Adrenal gland (tissue), 12 donors: ENCODE results near the gene EIF3J. TPM values are rescaled to one million over a fixed set of nuclear protein-coding genes. Genes with fewer than 3 reads are reported as not detected.
"Not testable (repeated sequence)": the region's sequence is repeated elsewhere in the genome, so short reads cannot be mapped to it uniquely, and the experiment has no call there.

Experiments used
- DNase-seq, 7 donors: peaks; one replicate each; pipeline ENCODE4 v3.0.0-alpha.2; 2019 to 2020
- H3K27ac ChIP-seq, 5 donors: fragments of 200-600 bp; sonication (generic) in 4 of 5; 1 replicate in 3 of 5; 2 replicates in 2 of 5; pipeline versions ENCODE4 v1.5.1 to v1.8.0; 2016 to 2020; ENCODE audit warnings: mild to moderate bottlenecking in 1 of 5
- H3K27me3 ChIP-seq: fragments of 200-600 bp; 2 replicates; pipeline ENCODE4 v1.8.0; 2021
- H3K36me3 ChIP-seq, 2 donors: fragments of 200-600 bp; replicated peaks in 1 of 2; 1 replicate in 1 of 2; 2 replicates in 1 of 2; pipeline versions ENCODE4 v1.5.1 to v1.8.0; 2018 to 2022
- H3K4me1 ChIP-seq, 2 donors: fragments of 200-600 bp; replicated peaks in 1 of 2; 1 replicate in 1 of 2; 2 replicates in 1 of 2; pipeline versions ENCODE4 v1.5.1 to v1.8.0; 2018 to 2021
- H3K4me3 ChIP-seq, 4 donors: fragments of 200-600 bp; sonication (generic) in 3 of 4; one replicate each; pipeline ENCODE4 v1.5.1; 2016 to 2018
- H3K9me3 ChIP-seq, 3 donors: fragments of 200-600 bp; sonication (generic) in 1 of 3; replicated peaks in 1 of 3; 1 replicate in 2 of 3; 2 replicates in 1 of 3; pipeline versions ENCODE4 v1.5.1 to v1.8.0; 2016 to 2021
- POLR2A ChIP-seq, 2 donors: fragments of 450-650 bp; IDR thresholded peaks; one replicate each; pipeline ENCODE4 v1.6.1; 2017; ENCODE audit warnings: antibody characterized with exemption in 2 of 2, mild to moderate bottlenecking in 2 of 2, moderate library complexity in 1 of 2
- WGBS, 4 donors: extraction: QIAGEN DNeasy Blood & Tissue Kit in 2 of 4; methylation state at CpG; one replicate each; pipeline versions ENCODE4 v1.1.5 to v1.1.7; 2013 to 2017; 5-methylcytosine and 5-hydroxymethylcytosine counted together
- intact Hi-C, 2 donors: fragments of 100-400 bp; cut with DNase I; formaldehyde crosslinking; loops; one replicate each; pipeline versions ENCODE4 v1.14.1 to v1.15.0; 2022 to 2023
- polyA plus RNA-seq, 3 donors: library from polyadenylated mRNA; stranded (reverse); fragments of 200-250 nt in 2 of 3; fragments of 350-450 nt in 1 of 3; fragmentation: Illumina TruSeq in 1 of 3; extraction: RNeasy Lipid Tissue Mini Kit (QIAGEN cat#74804) in 1 of 3; gene quantifications; one replicate each; pipeline ENCODE4 v1.2.3, GENCODE V29; 2013 to 2014
- total RNA-seq, 9 donors: library from RNA; depleted of rRNA in 4 of 9; stranded (reverse); fragments of >200 nt in 4 of 9; fragments of 120-200 nt in 1 of 9; fragmentation: NEBNext Ultra II Directional in 1 of 9; extraction: Animal tissue kit (Norgen Biotek cat#: 25700) in 1 of 9; gene quantifications; one replicate each; pipeline versions ENCODE4 v1.1.0 to v1.2.4, GENCODE V29; 2013 to 2023
- TF ChIP-seq, protein P1 (sequence below), 6 experiments: fragments of 450-650 bp in 4 of 6; fragments of 200-600 bp in 2 of 6; sonication (generic) in 1 of 6; IDR thresholded peaks; 1 replicate in 5 of 6; 2 replicates in 1 of 6; pipeline versions ENCODE4 v1.5.1 to v1.8.0; 2016 to 2021; ENCODE audit warnings: antibody characterized with exemption in 6 of 6, mild to moderate bottlenecking in 2 of 6, moderate library complexity in 1 of 6
- donor health status: healthy with polysubstance abuse.
- donor health status: Bipolar disorder and iron deficiency.
- donor health status: DM: yes; HTN: yes; CAD: no.
- donor health status: DM: no; HTN: no; CAD: no.
- donor health status: DM: no; HTN: no; CAD: no.
- donor health status: DM: yes; HTN: yes; CAD: no.

EIF3J gene
- total and polyA plus RNA-seq, 12 donors: 21.4 to 178 (median 53.8) TPM

DNA sequence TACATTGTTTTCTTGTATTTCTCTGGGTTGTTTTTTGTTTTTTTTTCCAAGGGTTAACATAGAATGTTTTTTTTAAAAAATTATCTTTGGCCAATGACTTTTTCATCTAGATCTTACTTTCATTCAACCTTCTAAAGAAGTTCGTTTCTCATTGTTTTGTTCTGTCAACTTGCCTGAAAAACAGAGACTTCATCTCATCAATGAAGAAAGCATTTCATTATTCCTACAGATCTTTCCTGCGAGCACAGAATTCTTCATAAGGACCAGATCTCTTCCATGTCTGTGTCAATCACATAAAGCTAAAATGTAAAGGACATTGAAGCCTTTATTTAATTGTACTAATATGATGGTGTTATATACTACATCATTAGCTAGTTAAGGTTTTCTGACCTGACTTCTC is 9.7 kb upstream of the EIF3J start:
- 78 to 83% (median 82%) methylated on average over 2 of the region's 2 CpGs for WGBS, 4 donors
- no peaks in the 10 kb centered on the region for H3K9me3 ChIP-seq
- H3K4me3 ChIP-seq: no peak overlapping the region
- peaks cover 0 to 15% of the 10 kb centered on the region in 2 donors for H3K36me3 ChIP-seq
- H3K27ac ChIP-seq: no peak overlapping the region
- no peak for DNase-seq
- H3K27me3 ChIP-seq: no peaks in the 10 kb centered on the region
- intact Hi-C loops: no loop called here
- no peak for TF ChIP-seq POLR2A (IDR thresholded peaks at IDR 0.05)
- TF ChIP-seq, protein P1, sequence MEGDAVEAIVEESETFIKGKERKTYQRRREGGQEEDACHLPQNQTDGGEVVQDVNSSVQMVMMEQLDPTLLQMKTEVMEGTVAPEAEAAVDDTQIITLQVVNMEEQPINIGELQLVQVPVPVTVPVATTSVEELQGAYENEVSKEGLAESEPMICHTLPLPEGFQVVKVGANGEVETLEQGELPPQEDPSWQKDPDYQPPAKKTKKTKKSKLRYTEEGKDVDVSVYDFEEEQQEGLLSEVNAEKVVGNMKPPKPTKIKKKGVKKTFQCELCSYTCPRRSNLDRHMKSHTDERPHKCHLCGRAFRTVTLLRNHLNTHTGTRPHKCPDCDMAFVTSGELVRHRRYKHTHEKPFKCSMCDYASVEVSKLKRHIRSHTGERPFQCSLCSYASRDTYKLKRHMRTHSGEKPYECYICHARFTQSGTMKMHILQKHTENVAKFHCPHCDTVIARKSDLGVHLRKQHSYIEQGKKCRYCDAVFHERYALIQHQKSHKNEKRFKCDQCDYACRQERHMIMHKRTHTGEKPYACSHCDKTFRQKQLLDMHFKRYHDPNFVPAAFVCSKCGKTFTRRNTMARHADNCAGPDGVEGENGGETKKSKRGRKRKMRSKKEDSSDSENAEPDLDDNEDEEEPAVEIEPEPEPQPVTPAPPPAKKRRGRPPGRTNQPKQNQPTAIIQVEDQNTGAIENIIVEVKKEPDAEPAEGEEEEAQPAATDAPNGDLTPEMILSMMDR (IDR thresholded peaks at IDR 0.05): no peak
- no peaks in the 10 kb centered on the region for H3K4me1 ChIP-seq

DNA sequence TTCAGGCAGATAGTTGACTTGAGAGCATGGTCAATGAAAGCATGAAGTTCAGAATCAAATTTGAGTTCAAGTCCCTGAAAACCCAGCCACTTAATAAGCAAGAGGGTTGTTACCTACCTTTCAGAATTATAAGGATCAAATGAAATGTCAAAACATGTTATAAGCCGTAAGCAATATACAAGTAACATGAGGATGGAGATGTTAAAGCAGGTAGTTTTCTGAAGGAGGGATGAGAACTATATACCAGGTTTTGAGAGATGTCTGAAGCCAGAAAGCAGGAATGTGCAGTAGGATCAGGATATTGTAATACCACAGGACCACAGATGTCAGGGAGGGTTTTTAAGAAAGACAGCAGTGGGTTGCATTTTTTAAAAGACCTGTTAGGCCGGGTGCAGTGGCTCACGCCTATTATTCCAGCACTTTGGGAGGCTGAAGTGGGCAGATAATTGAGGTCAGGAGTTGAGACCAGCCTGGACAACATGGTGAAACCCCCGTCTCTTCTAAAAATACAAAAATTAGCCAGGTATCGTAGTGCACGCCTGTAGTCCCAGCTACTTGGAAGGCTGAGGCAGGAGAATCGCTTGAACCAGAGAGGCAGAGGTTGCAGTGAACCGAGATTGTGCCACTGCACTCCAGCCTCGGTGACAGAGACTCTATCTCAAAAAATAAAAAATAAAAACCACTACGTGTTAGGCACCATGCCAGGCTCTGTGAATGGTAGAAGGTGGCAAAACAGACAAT is 6.9 kb upstream of the EIF3J start:
- Histone ChIP-seq H3K36me3 (peaks cover 0 to 4% of the 10 kb centered on the region in 2 donors), H3K27me3 (no peaks in the 10 kb centered on the region), H3K4me3 (no peak overlapping the region), H3K9me3 (no peaks in the 10 kb centered on the region), H3K27ac (no peak overlapping the region), H3K4me1 (no peaks in the 10 kb centered on the region)
- DNase-seq: peak in 1 of 7 donors; percentile 45
- WGBS, 4 donors: 81 to 85% (median 82%) methylated on average over 10 of the region's 10 CpGs
- intact Hi-C loops: no loop called here
- no peak for TF ChIP-seq POLR2A (IDR thresholded peaks at IDR 0.05)
- TF ChIP-seq, protein P1 (IDR thresholded peaks at IDR 0.05): no peak

- TF ChIP-seq, protein P1 (IDR thresholded peaks at IDR 0.05): no peak
- no peak for TF ChIP-seq POLR2A (IDR thresholded peaks at IDR 0.05)
- intact Hi-C loops: no loop called here
- no peaks in the 10 kb centered on the region for H3K27me3 ChIP-seq
- no peak overlapping the region for H3K4me3 ChIP-seq
- H3K27ac ChIP-seq: no peak overlapping the region
- peaks cover 0 to 4% of the 10 kb centered on the region in 2 donors for H3K36me3 ChIP-seq
- peaks cover 2 to 4% of the 10 kb centered on the region in 2 donors for H3K4me1 ChIP-seq
- H3K9me3 ChIP-seq: no peaks in the 10 kb centered on the region
- WGBS, 4 donors: 92 to 99% (median 96%) methylated on average over 3 of the region's 3 CpGs
- no peak for DNase-seq
Observed at GRCh38 chr15:44530653-44531052, 6.3 kb upstream of the EIF3J start.

- intact Hi-C loops, H3K4me3 ChIP-seq, DNase-seq, H3K27ac ChIP-seq, H3K36me3 ChIP-seq, H3K4me1 ChIP-seq, H3K27me3 ChIP-seq, H3K9me3 ChIP-seq: not testable (repeated sequence)
- WGBS, 4 donors: 98 to 100% (median 98%) methylated on average over 4 to 5 of the region's 5 CpGs
Observed at GRCh38 chr15:44532275-44532674, 4.7 kb upstream of the EIF3J start.

GRCh38 chr15:44532689-44533088 is 4.3 kb upstream of the EIF3J start:
- Histone ChIP-seq H3K36me3 (peaks cover 0 to 4% of the 10 kb centered on the region in 2 donors), H3K27me3 (no peaks in the 10 kb centered on the region), H3K4me3 (no peak overlapping the region), H3K27ac (no peak overlapping the region), H3K9me3 (no peaks in the 10 kb centered on the region), H3K4me1 (peaks cover 6 to 9% of the 10 kb centered on the region in 2 donors)
- WGBS, 4 donors: 92 to 100% (median 98%) methylated on average over 3 of the region's 3 CpGs
- DNase-seq: no peak
- no peak for TF ChIP-seq POLR2A (IDR thresholded peaks at IDR 0.05)
- TF ChIP-seq, protein P1 (IDR thresholded peaks at IDR 0.05): no peak
- intact Hi-C loops: no loop called here
